H9 (cell line): ENCODE data around the gene CYRIA. TPM values are rescaled to one million over a fixed set of nuclear protein-coding genes. Genes with fewer than 3 reads are reported as not detected.

Experiments used
- DNase-seq: peaks from one replicate; pipeline ENCODE4 v3.0.0-alpha.2; 2017
- H2AFZ ChIP-seq: one replicate; pipeline ENCODE4 v1.6.1; 2013; ENCODE audit warnings: mild to moderate bottlenecking, low read length, control low read depth, moderate library complexity
- H2AK5ac ChIP-seq: 2 replicates; pipeline ENCODE4 v1.6.1; 2013; ENCODE audit warnings: low read length, control low read depth, mixed read lengths; ENCODE audit not compliant: insufficient read length
- H2BK120ac ChIP-seq: one replicate; pipeline ENCODE4 v1.6.1; 2013; ENCODE audit warnings: low read depth, mild to moderate bottlenecking, low read length, control low read depth, inconsistent platforms; ENCODE audit not compliant: poor library complexity, severe bottlenecking
- H2BK12ac ChIP-seq: 2 replicates; pipeline ENCODE4 v1.6.1; 2013; ENCODE audit warnings: low read length, control low read depth, mixed read lengths, low read depth; ENCODE audit not compliant: insufficient read length
- H2BK15ac ChIP-seq: 2 replicates; pipeline ENCODE4 v1.6.1; 2013; ENCODE audit warnings: low read depth, low read length, control low read depth
- H2BK20ac ChIP-seq: one replicate; pipeline ENCODE4 v1.6.1; 2013; ENCODE audit warnings: low read depth, mild to moderate bottlenecking, low read length, control low read depth, inconsistent platforms; ENCODE audit not compliant: poor library complexity, severe bottlenecking
- H2BK5ac ChIP-seq: 2 replicates; pipeline ENCODE4 v1.6.1; 2013; ENCODE audit warnings: low read length, control low read depth, mixed read lengths; ENCODE audit not compliant: insufficient read length
- H3K14ac ChIP-seq: 2 replicates; pipeline ENCODE4 v1.6.1; 2013; ENCODE audit warnings: low read length, control low read depth; ENCODE audit not compliant: insufficient read depth
- H3K18ac ChIP-seq: 2 replicates; pipeline ENCODE4 v1.6.1; 2013; ENCODE audit warnings: low read depth, mild to moderate bottlenecking, mixed read lengths, low read length, control low read depth; ENCODE audit not compliant: insufficient read length
- H3K23ac ChIP-seq: 2 replicates; pipeline ENCODE4 v1.6.1; 2013; ENCODE audit warnings: low read length, control low read depth, mixed read lengths, low read depth; ENCODE audit not compliant: insufficient read length
- H3K23me2 ChIP-seq: 2 replicates; pipeline ENCODE4 v1.6.1; 2013; ENCODE audit warnings: low read depth, mild to moderate bottlenecking, mixed read lengths, low read length, control low read depth; ENCODE audit not compliant: insufficient read length, poor library complexity, severe bottlenecking
- H3K27ac ChIP-seq: 2 replicates; pipeline ENCODE4 v1.5.1; 2013; ENCODE audit warnings: low read length, control low read depth, mixed read lengths, low read depth; ENCODE audit not compliant: insufficient read length
- H3K27me3 ChIP-seq: 2 replicates; pipeline ENCODE4 v1.6.1; 2013; ENCODE audit warnings: low read length, control low read depth, inconsistent platforms; ENCODE audit not compliant: insufficient read depth
- H3K4ac ChIP-seq: 2 replicates; pipeline ENCODE4 v1.6.1; 2013; ENCODE audit warnings: low read depth, mild to moderate bottlenecking, control low read depth, inconsistent platforms, low read length, moderate library complexity
- H3K4me1 ChIP-seq: 2 replicates; pipeline ENCODE4 v1.6.1; 2013; ENCODE audit warnings: low read length, control low read depth, inconsistent platforms; ENCODE audit not compliant: insufficient read depth
- H3K4me2 ChIP-seq: 2 replicates; pipeline ENCODE4 v1.6.1; 2013; ENCODE audit warnings: low read length, control low read depth, mixed read lengths; ENCODE audit not compliant: insufficient read length, insufficient read depth
- H3K56ac ChIP-seq: 2 replicates; pipeline ENCODE4 v1.6.1; 2013; ENCODE audit warnings: low read depth, mild to moderate bottlenecking, mixed read lengths, low read length, control low read depth; ENCODE audit not compliant: insufficient read length
- H3K79me1 ChIP-seq: 2 replicates; pipeline ENCODE4 v1.6.1; 2013; ENCODE audit warnings: low read depth, mild to moderate bottlenecking, moderate library complexity, low read length, control low read depth, inconsistent platforms; ENCODE audit not compliant: insufficient read depth, poor library complexity, severe bottlenecking
- H3K79me2 ChIP-seq: 2 replicates; pipeline ENCODE4 v1.6.1; 2013; ENCODE audit warnings: low read length, control low read depth, inconsistent platforms; ENCODE audit not compliant: insufficient read depth
- H3K9ac ChIP-seq: 2 replicates; pipeline ENCODE4 v1.6.1; 2013; ENCODE audit warnings: low read length, control low read depth, mixed read lengths; ENCODE audit not compliant: insufficient read length; ENCODE audit errors: extremely low read depth
- H3K9me3 ChIP-seq: one replicate; pipeline ENCODE4 v1.6.1; 2013; ENCODE audit warnings: low read depth, low read length, inconsistent platforms; ENCODE audit not compliant: control insufficient read depth
- H3T11ph ChIP-seq: one replicate; pipeline ENCODE4 v1.6.1; 2013; ENCODE audit warnings: mild to moderate bottlenecking, low read length, control low read depth, inconsistent platforms
- H4K20me1 ChIP-seq: one replicate; pipeline ENCODE4 v1.6.1; 2013; ENCODE audit not compliant: control insufficient read depth, insufficient read length, insufficient read depth
- H4K5ac ChIP-seq: 2 replicates; pipeline ENCODE4 v1.6.1; 2013; ENCODE audit warnings: low read depth, mild to moderate bottlenecking, mixed read lengths, low read length, control low read depth; ENCODE audit not compliant: insufficient read length
- H4K8ac ChIP-seq: replicated peaks from 2 replicates; pipeline ENCODE4 v1.6.1; 2013; ENCODE audit warnings: low read length, control low read depth, mixed read lengths, low read depth; ENCODE audit not compliant: insufficient read length
- H4K91ac ChIP-seq: 2 replicates; pipeline ENCODE4 v1.6.1; 2013; ENCODE audit warnings: low read depth, mild to moderate bottlenecking, moderate library complexity, mixed read lengths, low read length, control low read depth; ENCODE audit not compliant: insufficient read length
- H3K27ac Mint-ChIP-seq, 3 experiments: 2 replicates in 2 of 3; 3 replicates in 1 of 3; pipeline ENCODE4 v1.8.0; 2020 to 2021; ENCODE audit warnings: mixed read lengths in 3 of 3, mild to moderate bottlenecking in 1 of 3, moderate library complexity in 1 of 3
- H3K27me3 Mint-ChIP-seq: 2 replicates; pipeline ENCODE4 v1.8.0; 2021; ENCODE audit warnings: low read depth, mild to moderate bottlenecking, moderate library complexity, mixed read lengths
- H3K36me3 Mint-ChIP-seq, 3 experiments: 2 replicates in 2 of 3; 3 replicates in 1 of 3; pipeline ENCODE4 v1.8.0; 2020 to 2021; ENCODE audit warnings: low read depth in 3 of 3, mixed read lengths in 3 of 3; ENCODE audit not compliant: insufficient read depth in 1 of 3
- H3K4me1 Mint-ChIP-seq, 2 experiments: 2 replicates each; pipeline ENCODE4 v1.8.0; 2020; ENCODE audit warnings: mixed read lengths in 2 of 2
- H3K4me3 Mint-ChIP-seq, 2 experiments: 2 replicates in 1 of 2; 3 replicates in 1 of 2; pipeline ENCODE4 v1.8.0; 2020 to 2021; ENCODE audit warnings: mild to moderate bottlenecking in 2 of 2, mixed read lengths in 2 of 2, moderate library complexity in 1 of 2
- H3K9me3 Mint-ChIP-seq, 2 experiments: 2 replicates in 1 of 2; 3 replicates in 1 of 2; pipeline ENCODE4 v1.8.0; 2020; ENCODE audit warnings: mild to moderate bottlenecking in 2 of 2, mixed read lengths in 2 of 2, moderate library complexity in 1 of 2
- WGBS: extraction: QIAGEN DNeasy Blood & Tissue Kit; methylation state at CpG from one replicate; pipeline ENCODE4 v1.1.7; 2013; ENCODE audit warnings: missing lambda C conversion rate, low lambda C conversion rate, mixed read lengths; ENCODE audit not compliant: insufficient read length; ENCODE audit errors: extremely low coverage; 5-methylcytosine and 5-hydroxymethylcytosine counted together
- total RNA-seq: library from RNA; stranded (reverse); gene quantifications from 2 replicates; pipeline ENCODE4 v1.2.1, GENCODE V29; 2021
- TF ChIP-seq, protein P1 (sequence below): fragments of 200-600 bp; sonication (generic); conservative IDR thresholded peaks from 3 replicates; pipeline ENCODE4 v1.8.0; 2021; ENCODE audit warnings: antibody characterized with exemption, mild to moderate bottlenecking

Gene CYRIA
- total RNA-seq, 1 experiment from 2014 or later, result 2.3 TPM

DNA sequence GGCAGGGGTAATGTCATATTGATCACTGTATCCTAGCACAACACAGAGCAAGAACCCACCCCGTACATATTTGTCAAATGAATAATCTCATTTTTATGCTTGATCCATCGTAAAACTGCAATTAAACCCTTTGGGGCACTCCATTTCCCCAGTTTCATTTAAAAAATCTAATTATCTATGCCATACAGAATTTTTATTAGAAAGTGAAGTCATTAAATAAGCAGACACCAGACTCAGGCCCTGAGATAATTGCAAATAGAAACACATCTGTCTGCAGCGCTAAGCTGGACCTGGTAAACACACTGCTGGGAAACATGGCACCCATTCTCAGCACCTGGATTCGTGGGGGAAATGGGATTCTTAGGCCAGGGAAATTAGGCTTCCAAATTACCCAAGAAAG, 5.1 kb downstream of the CYRIA start:
- no peaks in the 10 kb centered on the region for H3K9me3 ChIP-seq
- H3K9me3 Mint-ChIP-seq, result no peaks in the 10 kb centered on the region
- H4K5ac ChIP-seq, result no peak overlapping the region
- WGBS, result no CpG with 5 or more reads among the region's 4 CpGs
- H3K27ac Mint-ChIP-seq, result no peak overlapping the region
- no peak overlapping the region for H2BK5ac ChIP-seq
- TF ChIP-seq, protein P1, sequence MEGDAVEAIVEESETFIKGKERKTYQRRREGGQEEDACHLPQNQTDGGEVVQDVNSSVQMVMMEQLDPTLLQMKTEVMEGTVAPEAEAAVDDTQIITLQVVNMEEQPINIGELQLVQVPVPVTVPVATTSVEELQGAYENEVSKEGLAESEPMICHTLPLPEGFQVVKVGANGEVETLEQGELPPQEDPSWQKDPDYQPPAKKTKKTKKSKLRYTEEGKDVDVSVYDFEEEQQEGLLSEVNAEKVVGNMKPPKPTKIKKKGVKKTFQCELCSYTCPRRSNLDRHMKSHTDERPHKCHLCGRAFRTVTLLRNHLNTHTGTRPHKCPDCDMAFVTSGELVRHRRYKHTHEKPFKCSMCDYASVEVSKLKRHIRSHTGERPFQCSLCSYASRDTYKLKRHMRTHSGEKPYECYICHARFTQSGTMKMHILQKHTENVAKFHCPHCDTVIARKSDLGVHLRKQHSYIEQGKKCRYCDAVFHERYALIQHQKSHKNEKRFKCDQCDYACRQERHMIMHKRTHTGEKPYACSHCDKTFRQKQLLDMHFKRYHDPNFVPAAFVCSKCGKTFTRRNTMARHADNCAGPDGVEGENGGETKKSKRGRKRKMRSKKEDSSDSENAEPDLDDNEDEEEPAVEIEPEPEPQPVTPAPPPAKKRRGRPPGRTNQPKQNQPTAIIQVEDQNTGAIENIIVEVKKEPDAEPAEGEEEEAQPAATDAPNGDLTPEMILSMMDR, result no peak
- no peak overlapping the region for H2BK12ac ChIP-seq
- H3K4me1 ChIP-seq, result no peaks in the 10 kb centered on the region; the same call in 1 of the 2 replicates
- H3K4me3 Mint-ChIP-seq, result no peak overlapping the region
- H3K14ac ChIP-seq, result no peak overlapping the region
- H3T11ph ChIP-seq, result no peak overlapping the region
- H4K8ac ChIP-seq, result no peak overlapping the region
- H3K79me1 ChIP-seq, result no peaks in the 10 kb centered on the region
- H3K9ac ChIP-seq, result no peak overlapping the region
- H3K56ac ChIP-seq, result no peak overlapping the region
- peaks cover 12 to 15% of the 10 kb centered on the region in 2 experiments for H3K4me1 Mint-ChIP-seq
- H3K27me3 ChIP-seq, result peaks cover 4% of the 10 kb centered on the region; the same call in 1 of the 2 replicates
- no peaks in the 10 kb centered on the region for H3K36me3 Mint-ChIP-seq
- peaks cover 3% of the 10 kb centered on the region for H3K23me2 ChIP-seq
- H3K4me2 ChIP-seq, result no peak overlapping the region
- H2BK20ac ChIP-seq, result no peak overlapping the region
- H2BK15ac ChIP-seq, result no peak overlapping the region
- H4K20me1 ChIP-seq, result no peaks in the 10 kb centered on the region
- H3K18ac ChIP-seq, result no peak overlapping the region
- DNase-seq, result no peak
- no peaks in the 10 kb centered on the region for H3K79me2 ChIP-seq
- no peak overlapping the region for H3K23ac ChIP-seq
- no peak overlapping the region for H2BK120ac ChIP-seq
- H4K91ac ChIP-seq, result no peak overlapping the region
- peaks cover 27% of the 10 kb centered on the region for H3K27me3 Mint-ChIP-seq
- no peak overlapping the region for H3K27ac ChIP-seq
- no peak overlapping the region for H2AFZ ChIP-seq
- H2AK5ac ChIP-seq, result no peak overlapping the region
- no peak overlapping the region for H3K4ac ChIP-seq
